Ovary (tissue), 3 donors: Measurements from ENCODE around the gene DENND2A.

Experiments
- CTCF ChIP-seq, 3 donors: fragments of 450-650 bp in 2 of 3; fragments of 200-600 bp in 1 of 3; IDR thresholded peaks; one replicate each; pipeline versions ENCODE4 v1.5.1 to v1.8.0; 2016 to 2022; ENCODE audit warnings: antibody characterized with exemption in 3 of 3, mild to moderate bottlenecking in 1 of 3
- EP300 ChIP-seq: sonication (generic); formaldehyde crosslinking; IDR thresholded peaks from one replicate; pipeline ENCODE4 v1.6.1; 2017; ENCODE audit warnings: antibody characterized with exemption
- POLR2A ChIP-seq: fragments of 450-650 bp; IDR thresholded peaks from one replicate; pipeline ENCODE4 v1.6.1; 2017; ENCODE audit warnings: antibody characterized with exemption, mild to moderate bottlenecking, moderate library complexity
- donor health status: DM: no; HTN: no; CAD: no.

DNA sequence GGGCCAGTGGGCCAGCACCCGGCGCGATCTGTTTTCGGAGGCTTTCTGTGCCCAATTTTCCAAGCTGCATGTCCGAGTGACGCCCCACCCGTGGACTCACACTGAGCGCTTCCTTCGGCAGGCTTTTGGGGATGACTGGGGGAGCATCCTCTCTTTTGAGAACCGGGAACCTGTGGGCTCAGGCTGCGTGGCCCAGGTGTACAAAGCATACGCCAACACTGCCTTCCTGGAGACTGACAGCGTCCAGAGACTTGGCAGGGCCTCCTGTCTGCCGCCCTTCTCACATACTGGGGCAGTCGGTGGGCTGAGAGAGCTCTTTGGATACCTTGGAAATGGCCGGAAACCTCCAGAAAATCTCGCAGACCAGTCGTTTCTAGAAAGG, 33.2 kb upstream of the DENND2A start:
- no peak for TF ChIP-seq CTCF (IDR thresholded peaks at IDR 0.05)
- TF ChIP-seq POLR2A, result peak; percentile 15
- TF ChIP-seq EP300, result no peak
